Measurements from ENCODE around the gene NAA15.

- TF ChIP-seq POLR2A (IDR thresholded peaks at IDR 0.05) (no peak), CTCF (IDR thresholded peaks at IDR 0.05) (no peak)
Measured at GRCh38 chr4:139455126-139455538, 153.8 kb downstream of the NAA15 start.
